Measurements from ENCODE around the gene COL9A2.

The COL9A2 gene

GRCh38 chr1:40257688-40258444, 59.2 kb downstream of the COL9A2 start, which contains the start of gene ZMPSTE24:
TSS of gene ZMPSTE24 (plus strand) at chr1:40258236. CDS start at chr1:40258272, 36 bp downstream.
- DNase-seq (ENCODE audit: low read depth in 2 of 2), result peak; percentile 87 to 94

GRCh38 chr1:40257313-40257687, 59.8 kb downstream of the COL9A2 start:
- peak in 1 of 2 donors; percentile 23 for DNase-seq (ENCODE audit: low read depth in 2 of 2)

- no peak for DNase-seq (ENCODE audit: low read depth in 2 of 2)
Observed at GRCh38 chr1:40256401-40257084, 60.5 kb downstream of the COL9A2 start.

GRCh38 chr1:40255231-40255630, 61.9 kb downstream of the COL9A2 start:
- no peak for DNase-seq (ENCODE audit: low read depth in 2 of 2)

GRCh38 chr1:40252601-40253000, 64.5 kb downstream of the COL9A2 start:
- DNase-seq (ENCODE audit: low read depth in 2 of 2), result no peak

GRCh38 chr1:40251456-40251855, 65.6 kb downstream of the COL9A2 start:
- no peak for DNase-seq (ENCODE audit: low read depth in 2 of 2)

Data from stimulated activated CD8-positive, alpha-beta memory T cell treated with anti-CD3 and anti-CD28 coated beads, Interleukin-2, amount 100 ng/mL, for 48 hours (primary cell).